ENCODE data around the gene ATXN2. TPM values are rescaled to one million over a fixed set of nuclear protein-coding genes. Genes with fewer than 3 reads are reported as not detected.

ATXN2 gene
- total RNA-seq, 1 donor from 2014 or later = 34.2 TPM

DNA sequence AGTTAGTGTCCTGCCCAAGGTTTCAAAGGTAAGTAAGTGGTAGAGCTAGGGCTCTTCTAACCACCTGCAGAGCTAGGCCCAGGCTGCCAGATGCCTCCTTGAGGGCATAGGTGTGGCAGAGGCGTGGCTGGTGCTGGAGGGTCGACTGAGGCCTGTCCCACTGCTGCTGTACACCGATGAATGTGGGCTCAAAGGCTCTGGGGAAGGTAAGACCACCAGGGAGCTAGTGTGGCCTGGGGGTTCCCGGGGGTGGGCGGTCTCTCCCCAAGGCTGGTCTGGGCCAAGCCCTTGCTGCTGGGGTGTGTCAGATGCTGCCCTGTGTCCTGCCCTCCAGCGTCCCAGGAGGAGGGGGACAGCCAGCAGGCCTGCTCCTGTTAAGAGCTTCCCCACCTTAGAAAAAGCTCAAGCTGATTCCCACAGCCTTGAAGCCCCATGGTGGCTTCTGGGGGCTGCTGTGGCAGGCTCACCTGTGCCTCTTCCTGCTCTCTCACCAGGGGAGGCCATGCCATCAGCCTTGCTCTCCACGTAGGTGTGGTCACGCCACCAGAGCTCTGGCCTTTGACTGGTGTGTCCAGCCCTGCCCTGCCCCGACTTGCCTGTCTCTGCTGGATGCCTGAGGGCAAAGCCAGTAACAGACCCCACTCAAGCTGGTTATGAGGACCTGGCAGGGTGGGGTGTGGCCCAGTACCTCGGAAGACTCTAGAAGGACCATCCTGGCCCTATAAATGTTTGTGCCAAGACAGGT lies 156.6 kb downstream of the ATXN2 start:
- Mint-ChIP-seq H3K4me3 (no peak overlapping the region), H3K36me3 (peaks cover 13% of the 10 kb centered on the region), H3K9me3 (no peaks in the 10 kb centered on the region), H3K27ac (no peak overlapping the region), H3K4me1 (peaks cover 15% of the 10 kb centered on the region), H3K27me3 (ENCODE audit: insufficient read depth, low read depth) (peaks cover 3% of the 10 kb centered on the region)
- Histone ChIP-seq H3K27ac (no peak overlapping the region), H3K4me3 (no peak overlapping the region), H3K4me2 (no peak overlapping the region), H2AFZ (replicated peaks) (no peak overlapping the region), H3K27me3 (no peaks in the 10 kb centered on the region), H3K9ac (no peak overlapping the region), H3F3A (ENCODE audit: low read depth) (no peaks in the 10 kb centered on the region), H3K79me2 (ENCODE audit: low read depth) (no peaks in the 10 kb centered on the region), H3K36me3 (no peaks in the 10 kb centered on the region), H4K20me1 (ENCODE audit: low read depth) (no peaks in the 10 kb centered on the region), H3K9me3 (ENCODE audit: low read depth) (no peaks in the 10 kb centered on the region), H3K4me1 (no peaks in the 10 kb centered on the region)
- TF ChIP-seq, protein P1, sequence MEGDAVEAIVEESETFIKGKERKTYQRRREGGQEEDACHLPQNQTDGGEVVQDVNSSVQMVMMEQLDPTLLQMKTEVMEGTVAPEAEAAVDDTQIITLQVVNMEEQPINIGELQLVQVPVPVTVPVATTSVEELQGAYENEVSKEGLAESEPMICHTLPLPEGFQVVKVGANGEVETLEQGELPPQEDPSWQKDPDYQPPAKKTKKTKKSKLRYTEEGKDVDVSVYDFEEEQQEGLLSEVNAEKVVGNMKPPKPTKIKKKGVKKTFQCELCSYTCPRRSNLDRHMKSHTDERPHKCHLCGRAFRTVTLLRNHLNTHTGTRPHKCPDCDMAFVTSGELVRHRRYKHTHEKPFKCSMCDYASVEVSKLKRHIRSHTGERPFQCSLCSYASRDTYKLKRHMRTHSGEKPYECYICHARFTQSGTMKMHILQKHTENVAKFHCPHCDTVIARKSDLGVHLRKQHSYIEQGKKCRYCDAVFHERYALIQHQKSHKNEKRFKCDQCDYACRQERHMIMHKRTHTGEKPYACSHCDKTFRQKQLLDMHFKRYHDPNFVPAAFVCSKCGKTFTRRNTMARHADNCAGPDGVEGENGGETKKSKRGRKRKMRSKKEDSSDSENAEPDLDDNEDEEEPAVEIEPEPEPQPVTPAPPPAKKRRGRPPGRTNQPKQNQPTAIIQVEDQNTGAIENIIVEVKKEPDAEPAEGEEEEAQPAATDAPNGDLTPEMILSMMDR (IDR thresholded peaks at IDR 0.05) = no peak
- TF ChIP-seq EZH2phosphoT487 (IDR thresholded peaks at IDR 0.05) = no peak
- no peak for TF ChIP-seq EZH2 (IDR thresholded peaks at IDR 0.05)
- no peak for DNase-seq (ENCODE audit: low spot score)

DNA sequence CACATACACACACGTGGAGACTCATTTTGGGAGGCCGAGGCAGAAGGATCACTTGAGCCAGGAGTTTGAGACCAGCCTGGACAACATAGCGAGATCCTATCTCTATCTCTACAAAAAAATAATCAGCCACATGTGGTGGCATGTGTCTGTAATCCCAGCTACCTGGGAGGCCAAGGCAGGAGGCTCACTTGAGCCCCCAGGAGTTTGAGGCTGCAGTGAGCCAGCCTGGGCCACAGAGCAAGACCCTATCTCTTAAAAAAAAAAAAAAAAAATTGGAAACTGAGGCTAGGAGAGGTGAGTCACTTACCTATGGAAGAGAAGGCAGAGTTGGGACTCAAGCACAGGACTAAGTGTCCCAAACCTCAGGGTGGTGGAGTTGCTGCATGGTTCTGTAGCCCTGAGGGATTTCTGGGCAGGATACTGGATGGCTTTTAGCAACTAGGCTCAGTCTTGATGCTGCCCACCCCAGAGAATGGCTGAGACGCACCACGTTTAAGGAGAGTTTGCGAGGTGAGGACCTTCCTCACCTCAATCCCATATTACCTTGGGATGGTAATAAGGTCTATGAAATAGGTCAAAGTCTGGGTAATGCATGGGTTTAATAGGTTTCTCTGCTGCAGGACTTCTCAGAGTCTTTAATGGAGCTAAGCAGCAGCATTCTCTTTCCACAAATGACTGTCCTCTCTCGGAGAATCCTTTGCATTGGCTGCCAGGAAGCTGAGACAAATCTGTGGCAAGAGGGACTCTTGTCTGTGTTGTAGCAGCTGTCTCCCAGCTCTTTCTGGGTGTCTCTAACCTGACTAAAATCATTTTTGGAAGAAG lies 157.8 kb downstream of the ATXN2 start:
- Mint-ChIP-seq H3K4me3 (no peak overlapping the region), H3K27me3 (ENCODE audit: insufficient read depth, low read depth) (peaks cover 3% of the 10 kb centered on the region), H3K36me3 (peaks cover 11% of the 10 kb centered on the region), H3K9me3 (no peaks in the 10 kb centered on the region), H3K27ac (no peak overlapping the region), H3K4me1 (peaks cover 12% of the 10 kb centered on the region)
- H3K4me1 ChIP-seq = no peaks in the 10 kb centered on the region
- no peaks in the 10 kb centered on the region for H3K36me3 ChIP-seq
- no peak overlapping the region for H2AFZ ChIP-seq (replicated peaks)
- no peaks in the 10 kb centered on the region for H3K79me2 ChIP-seq (ENCODE audit: low read depth)
- TF ChIP-seq EZH2phosphoT487 (IDR thresholded peaks at IDR 0.05) (no peak), EZH2 (IDR thresholded peaks at IDR 0.05) (no peak)
- TF ChIP-seq, protein P1 (IDR thresholded peaks at IDR 0.05) = no peak
- H3K4me3 ChIP-seq = no peak overlapping the region
- DNase-seq (ENCODE audit: low spot score) = no peak
- H3F3A ChIP-seq (ENCODE audit: low read depth) = no peaks in the 10 kb centered on the region
- no peaks in the 10 kb centered on the region for H4K20me1 ChIP-seq (ENCODE audit: low read depth)
- no peak overlapping the region for H3K27ac ChIP-seq
- H3K9ac ChIP-seq = no peak overlapping the region
- H3K9me3 ChIP-seq (ENCODE audit: low read depth) = no peaks in the 10 kb centered on the region
- no peaks in the 10 kb centered on the region for H3K27me3 ChIP-seq
- no peak overlapping the region for H3K4me2 ChIP-seq

DNA sequence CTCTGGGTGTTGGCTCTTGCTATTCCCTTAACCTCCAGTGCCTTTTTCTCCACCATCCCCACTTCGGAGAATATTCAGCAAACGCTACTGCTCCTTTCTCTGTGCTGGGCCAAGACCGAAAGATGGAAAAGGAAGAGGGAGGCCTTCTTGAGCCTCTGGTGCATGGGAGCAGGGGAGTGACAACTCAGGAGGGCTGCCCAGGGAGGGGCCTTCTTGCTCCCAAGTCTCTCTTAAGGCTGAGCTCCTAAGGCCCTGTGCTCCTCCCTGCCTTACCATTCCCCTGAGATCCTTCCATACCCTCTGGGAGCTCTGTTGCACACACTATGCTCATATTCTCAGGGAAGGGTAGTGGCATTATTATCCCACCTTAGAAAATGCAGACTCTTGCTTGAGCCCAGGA lies 158.5 kb downstream of the ATXN2 start:
- Mint-ChIP-seq H3K36me3 (peaks cover 11% of the 10 kb centered on the region), H3K27ac (no peak overlapping the region), H3K4me3 (no peak overlapping the region), H3K9me3 (no peaks in the 10 kb centered on the region), H3K4me1 (peaks cover 10% of the 10 kb centered on the region), H3K27me3 (ENCODE audit: insufficient read depth, low read depth) (peaks cover 4% of the 10 kb centered on the region)
- Histone ChIP-seq H3K4me2 (no peak overlapping the region), H3F3A (ENCODE audit: low read depth) (no peaks in the 10 kb centered on the region), H3K27ac (no peak overlapping the region), H3K36me3 (no peaks in the 10 kb centered on the region), H3K27me3 (no peaks in the 10 kb centered on the region), H2AFZ (replicated peaks) (no peak overlapping the region), H4K20me1 (ENCODE audit: low read depth) (no peaks in the 10 kb centered on the region), H3K4me1 (no peaks in the 10 kb centered on the region), H3K9ac (no peak overlapping the region), H3K79me2 (ENCODE audit: low read depth) (no peaks in the 10 kb centered on the region), H3K9me3 (ENCODE audit: low read depth) (no peaks in the 10 kb centered on the region), H3K4me3 (no peak overlapping the region)
- no peak for DNase-seq (ENCODE audit: low spot score)
- TF ChIP-seq, protein P1 (IDR thresholded peaks at IDR 0.05) = no peak
- TF ChIP-seq EZH2phosphoT487 (IDR thresholded peaks at IDR 0.05) (no peak), EZH2 (IDR thresholded peaks at IDR 0.05) (no peak)

Data from neural progenitor cell (in vitro differentiated cells).